A673 (cell line): ENCODE results near the gene MAMSTR. TPM values are rescaled to one million over a fixed set of nuclear protein-coding genes. Genes with fewer than 3 reads are reported as not detected.

Experiments
- BruUV-seq: library from RNA; stranded (reverse); fragments of 400-500 nt; replicated peaks from 2 replicates; lab custom pipeline; 2021; lab: Mats Ljungman, UMichigan
- CTCF ChIA-PET: fragments of 300-600 bp; sonication (Branson Sonifier 250); formaldehyde crosslinking; loops from one replicate; lab custom pipeline; 2022; ENCODE audit warnings: antibody characterized with exemption; lab: Charles Lee
- POLR2A ChIA-PET: fragments of 300-600 bp; sonication (Branson Sonifier 250); formaldehyde crosslinking; loops from one replicate; lab custom pipeline; 2022; ENCODE audit warnings: antibody characterized with exemption; ENCODE audit not compliant: low non-redundant PET; lab: Charles Lee
- DNase-seq: peaks from one replicate; pipeline ENCODE4 v3.0.0-alpha.2; 2015; ENCODE audit warnings: low spot score
- H3K27ac ChIP-seq: fragments of 200-600 bp; sonication (generic); 2 replicates; pipeline ENCODE4 v1.5.1; 2016; ENCODE audit warnings: mixed run types, low read depth, mild to moderate bottlenecking, mixed read lengths, antibody characterized with exemption, low read length; ENCODE audit not compliant: poor library complexity, severe bottlenecking
- H3K27me3 ChIP-seq: fragments of 200-600 bp; sonication (generic); replicated peaks from 2 replicates; pipeline ENCODE4 v1.6.1; 2017; ENCODE audit warnings: mixed run types, low read depth, mild to moderate bottlenecking, mixed read lengths, antibody characterized with exemption, low read length; ENCODE audit not compliant: insufficient read depth, poor library complexity
- H3K36me3 ChIP-seq: fragments of 200-600 bp; sonication (generic); 2 replicates; pipeline ENCODE4 v1.6.1; 2016; ENCODE audit warnings: mixed run types, mild to moderate bottlenecking, mixed read lengths, antibody characterized with exemption, low read length; ENCODE audit not compliant: insufficient read depth, poor library complexity, severe bottlenecking
- H3K4me1 ChIP-seq: fragments of 200-600 bp; sonication (generic); 2 replicates; pipeline ENCODE4 v1.6.1; 2017; ENCODE audit warnings: mixed run types, mild to moderate bottlenecking, mixed read lengths, antibody characterized with exemption, low read length; ENCODE audit not compliant: insufficient read depth, poor library complexity, severe bottlenecking
- H3K4me3 ChIP-seq: fragments of 200-600 bp; sonication (generic); 2 replicates; pipeline ENCODE4 v1.5.1; 2016; ENCODE audit warnings: low read depth, mixed run types, mild to moderate bottlenecking, mixed read lengths, low read length; ENCODE audit not compliant: poor library complexity, severe bottlenecking
- H3K9me3 ChIP-seq: fragments of 200-600 bp; sonication (generic); 2 replicates; pipeline ENCODE4 v1.6.1; 2016; ENCODE audit warnings: mixed run types, low read depth, mild to moderate bottlenecking, mixed read lengths, antibody characterized with exemption, low read length; ENCODE audit not compliant: poor library complexity, severe bottlenecking
- CTCF ChIP-seq: fragments of 300-800, 200-600 bp; sonication (generic); conservative IDR thresholded peaks from 2 replicates; pipeline ENCODE4 v1.5.1; 2017; ENCODE audit warnings: low read depth, mild to moderate bottlenecking, antibody characterized with exemption, low read length, moderate library complexity, mixed read lengths
- EZH2 ChIP-seq: fragments of 200-600 bp; sonication (generic); IDR thresholded peaks from 2 replicates; pipeline ENCODE4 v1.6.1; 2017; ENCODE audit warnings: borderline replicate concordance, low read depth, mild to moderate bottlenecking, mixed read lengths, antibody characterized with exemption, low read length; ENCODE audit not compliant: poor library complexity, severe bottlenecking
- intact Hi-C: fragments of 100-400 bp; cut with micrococcal nuclease; formaldehyde crosslinking; loops from one replicate; pipeline ENCODE4 v1.10.0; 2022; ENCODE audit not compliant: unreplicated experiment
- total RNA-seq: library from RNA; stranded (reverse); gene quantifications from 2 replicates; pipeline ENCODE4 v1.2.3, GENCODE V29; 2021

Gene MAMSTR
- total RNA-seq, 1 experiment from 2014 or later, result 4.7 TPM

GRCh38 chr19:48713041-48713863 is 6.3 kb downstream of the MAMSTR start:
- POLR2A ChIA-PET, result no interaction called here

GRCh38 chr19:48711106-48711662 is 8.3 kb downstream of the MAMSTR start:
- no peak for DNase-seq
- H3K27me3 ChIP-seq, result no peaks in the 10 kb centered on the region
- intact Hi-C loops, result loop anchor here (5.0 kb wide), 1 partner anchor 64 kb away; the partner anchor contains the start of gene CA11
- no peak overlapping the region for H3K4me3 ChIP-seq
- ChIA-PET POLR2A (no interaction called here), CTCF (no interaction called here)
- BruUV-seq, result no TSS peak
- no peak overlapping the region for H3K27ac ChIP-seq
- TF ChIP-seq EZH2 (no peak), CTCF (no peak)
- H3K36me3 ChIP-seq, result no peaks in the 10 kb centered on the region
- H3K4me1 ChIP-seq, result peaks cover 20% of the 10 kb centered on the region
- no peaks in the 10 kb centered on the region for H3K9me3 ChIP-seq

More at GRCh38 chr19:48713041-48713863, 6.3 kb downstream of the MAMSTR start:
- intact Hi-C loops, result loop anchor here (5.0 kb wide), 1 partner anchor 66 kb away; the partner anchor contains the start of gene CA11
- no TSS peak for BruUV-seq
- Histone ChIP-seq H3K4me3 (peak overlapping the region; percentile 66), H3K4me1 (peaks cover 33% of the 10 kb centered on the region), H3K36me3 (no peaks in the 10 kb centered on the region), H3K27me3 (no peaks in the 10 kb centered on the region), H3K9me3 (no peaks in the 10 kb centered on the region), H3K27ac (peak overlapping the region; percentile 7)
- no peak for DNase-seq
- TF ChIP-seq CTCF (no peak), EZH2 (no peak)
- CTCF ChIA-PET, result interaction anchor here (0.5 kb wide), 1 partner anchor 15 kb away, joined by 16 read pairs; no protein-coding TSS in a partner anchor

- intact Hi-C loops, result no loop called here
- TF ChIP-seq EZH2 (no peak), CTCF (no peak)
- Histone ChIP-seq H3K9me3 (no peaks in the 10 kb centered on the region), H3K4me1 (peaks cover 7% of the 10 kb centered on the region), H3K27ac (no peak overlapping the region), H3K27me3 (no peaks in the 10 kb centered on the region), H3K4me3 (no peak overlapping the region), H3K36me3 (no peaks in the 10 kb centered on the region)
- BruUV-seq, result no TSS peak
- ChIA-PET POLR2A (no interaction called here), CTCF (no interaction called here)
- DNase-seq, result no peak
Measured at GRCh38 chr19:48708471-48708870, 11.1 kb downstream of the MAMSTR start.
